IMR-90 (cell line): ENCODE results near the gene TPX2.

Experiments
- CTCF ChIP-seq: conservative IDR thresholded peaks from 2 replicates; pipeline ENCODE4 v1.5.1; 2012; ENCODE audit warnings: mild to moderate bottlenecking, low read depth, low read length, improper control_type of control experiment
- ELK1 ChIP-seq: fragments of 150-350 bp; IDR thresholded peaks from 2 replicates; pipeline ENCODE4 v1.6.1; 2016; ENCODE audit warnings: low read depth, mild to moderate bottlenecking, low read length, moderate library complexity, borderline replicate concordance
- MAZ ChIP-seq: IDR thresholded peaks from 2 replicates; pipeline ENCODE4 v1.6.1; 2012; ENCODE audit warnings: low read depth, mild to moderate bottlenecking, low read length, improper control_type of control experiment, moderate library complexity, borderline replicate concordance
- NFE2L2 ChIP-seq: fragments of 150-350 bp; IDR thresholded peaks from 2 replicates; pipeline ENCODE4 v1.6.1; 2016; ENCODE audit warnings: low read depth, mild to moderate bottlenecking, low read length
- POLR2A ChIP-seq: IDR thresholded peaks from 2 replicates; pipeline ENCODE4 v1.6.1; 2012; ENCODE audit warnings: mild to moderate bottlenecking, low read depth, low read length
- RCOR1 ChIP-seq: IDR thresholded peaks from 2 replicates; pipeline ENCODE4 v1.6.1; 2012; ENCODE audit warnings: mild to moderate bottlenecking, low read length, improper control_type of control experiment; ENCODE audit not compliant: insufficient replicate concordance
- USF2 ChIP-seq: fragments of 150-350 bp; IDR thresholded peaks from 2 replicates; pipeline ENCODE4 v1.6.1; 2017; ENCODE audit warnings: mild to moderate bottlenecking, antibody characterized with exemption, low read length, low read depth

GRCh38 chr20:31816221-31816620 is 77.1 kb downstream of the TPX2 start:
- TF ChIP-seq CTCF (no peak), MAZ (no peak), POLR2A (no peak), RCOR1 (no peak), NFE2L2 (no peak), ELK1 (no peak), USF2 (no peak)
